BLaER1 treated with 17β-estradiol and CSF1 and Interleukin-3, amounts not matched to agents 10 nM and 100 nM (cell line): Measurements from ENCODE around the gene MIPOL1.
"Not testable (repeated sequence)": the region's sequence is repeated elsewhere in the genome, so short reads cannot be mapped to it uniquely, and the experiment has no call there.

Experiments
- H3K27ac ChIP-seq, 11 experiments: shearing (Covaris generic); formaldehyde crosslinking; 2 replicates each; pipeline ENCODE4 v1.8.1; 2022
- H3K27me3 ChIP-seq, 11 experiments: shearing (Covaris generic); formaldehyde crosslinking; 2 replicates each; pipeline ENCODE4 v1.8.1; 2022
- H3K36me3 ChIP-seq, 11 experiments: shearing (Covaris generic); formaldehyde crosslinking; 2 replicates each; pipeline ENCODE4 v1.8.1; 2022
- H3K4me1 ChIP-seq, 10 experiments: shearing (Covaris generic); formaldehyde crosslinking; 2 replicates each; pipeline ENCODE4 v1.8.1; 2022
- H3K4me2 ChIP-seq, 11 experiments: shearing (Covaris generic); formaldehyde crosslinking; 2 replicates each; pipeline ENCODE4 v1.8.1; 2022
- H3K4me3 ChIP-seq, 10 experiments: shearing (Covaris generic); formaldehyde crosslinking; 2 replicates each; pipeline ENCODE4 v1.8.1; 2022
- H3K9ac ChIP-seq, 11 experiments: shearing (Covaris generic); formaldehyde crosslinking; 2 replicates each; pipeline ENCODE4 v1.8.1; 2022
- H3K9me3 ChIP-seq, 11 experiments: shearing (Covaris generic); formaldehyde crosslinking; replicated peaks in 1 of 11; 2 replicates each; pipeline ENCODE4 v1.8.1; 2022
- H4K20me1 ChIP-seq, 11 experiments: shearing (Covaris generic); formaldehyde crosslinking; 2 replicates each; pipeline ENCODE4 v1.8.1; 2022
- Cebpa-rat ChIP-seq, 11 experiments: shearing (Covaris generic); IDR thresholded peaks; 2 replicates each; pipeline ENCODE4 v1.8.1; 2022

MIPOL1 gene

DNA sequence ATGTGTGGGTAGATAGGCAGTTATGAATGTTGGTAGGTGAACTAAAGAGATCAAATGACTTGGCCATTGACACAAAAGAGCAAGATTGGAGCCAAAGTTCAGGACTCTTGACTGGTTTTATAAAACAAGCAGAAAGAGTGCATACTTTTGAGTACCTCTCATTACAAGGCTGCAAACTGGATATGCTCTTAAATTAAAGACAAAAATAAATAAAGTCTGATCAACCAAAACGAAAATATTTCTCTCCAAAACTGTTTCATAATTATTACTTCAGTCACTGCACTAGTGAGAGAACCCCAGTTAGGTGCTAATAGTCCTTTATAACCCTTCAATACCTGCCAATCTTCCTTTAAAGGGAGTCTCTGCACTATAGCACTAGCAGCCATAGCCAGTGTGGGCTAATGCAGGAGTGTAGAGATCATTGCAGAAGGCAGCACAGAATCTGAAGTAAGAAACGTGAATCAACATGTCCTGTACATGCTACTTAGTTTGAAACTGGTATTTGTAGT, 250.2 kb downstream of the MIPOL1 start:
- Histone ChIP-seq H3K4me2 (0 out of 22 replicates have a peak overlapping the region, but pooled peaks of 1 of the 11 experiments have one; percentile 22), H3K4me3 (no peak overlapping the region), H3K9me3 (no peaks in the 10 kb centered on the region), H4K20me1 (no peaks in the 10 kb centered on the region), H3K27ac (no peak overlapping the region), H3K9ac (no peak overlapping the region), H3K4me1 (peaks cover 0 to 8% (median 0%) of the 10 kb centered on the region in 10 experiments; a peak in 5 of 20 replicates), H3K36me3 (no peaks in the 10 kb centered on the region), H3K27me3 (no peaks in the 10 kb centered on the region)
- no peak for TF ChIP-seq Cebpa-rat (IDR thresholded peaks at IDR 0.05)

GRCh38 chr14:37452323-37452722, 254.6 kb downstream of the MIPOL1 start:
- Histone ChIP-seq H3K9ac (no peak overlapping the region), H4K20me1 (no peaks in the 10 kb centered on the region), H3K4me1 (peaks cover 0 to 8% (median 0%) of the 10 kb centered on the region in 10 experiments; a peak in 5 of 20 replicates), H3K4me2 (no peak overlapping the region), H3K36me3 (no peaks in the 10 kb centered on the region), H3K27me3 (no peaks in the 10 kb centered on the region), H3K9me3 (no peaks in the 10 kb centered on the region), H3K4me3 (no peak overlapping the region), H3K27ac (no peak overlapping the region)
- TF ChIP-seq Cebpa-rat (IDR thresholded peaks at IDR 0.05) = no peak

DNA sequence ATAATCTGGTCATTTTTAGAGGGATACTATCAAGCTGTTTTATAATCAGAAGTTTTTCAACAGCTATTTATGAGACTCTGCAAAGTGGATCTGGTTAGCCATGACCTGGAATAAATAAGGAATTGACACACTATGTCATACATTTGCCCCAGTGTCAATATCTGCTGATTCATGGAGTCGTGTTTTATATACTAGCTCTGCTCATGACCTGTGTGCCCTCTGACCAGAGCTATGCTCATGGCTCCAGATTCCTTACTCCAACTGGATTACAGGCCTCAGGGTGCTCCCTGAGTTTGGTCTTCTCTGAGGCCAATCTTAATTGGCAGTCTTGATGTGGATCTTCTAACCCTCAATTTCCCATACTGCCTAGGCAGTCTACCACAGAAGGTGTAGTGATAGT, 256.2 kb downstream of the MIPOL1 start:
- no peaks in the 10 kb centered on the region for H4K20me1 ChIP-seq
- H3K36me3 ChIP-seq = no peaks in the 10 kb centered on the region
- no peak overlapping the region for H3K4me2 ChIP-seq
- H3K27me3 ChIP-seq = no peaks in the 10 kb centered on the region
- no peaks in the 10 kb centered on the region for H3K4me1 ChIP-seq
- no peak for TF ChIP-seq Cebpa-rat (IDR thresholded peaks at IDR 0.05)
- H3K4me3 ChIP-seq = no peak overlapping the region
- H3K27ac ChIP-seq = no peak overlapping the region
- no peaks in the 10 kb centered on the region for H3K9me3 ChIP-seq
- no peak overlapping the region for H3K9ac ChIP-seq

GRCh38 chr14:37457334-37457733, 259.6 kb downstream of the MIPOL1 start:
- H3K4me3 ChIP-seq = no peak overlapping the region
- no peaks in the 10 kb centered on the region for H3K27me3 ChIP-seq
- TF ChIP-seq Cebpa-rat (IDR thresholded peaks at IDR 0.05) = no peak
- no peaks in the 10 kb centered on the region for H3K36me3 ChIP-seq
- H3K9me3 ChIP-seq = peaks cover 14 to 19% (median 17%) of the 10 kb centered on the region in 11 experiments; a peak in 15 of 22 replicates
- H3K27ac ChIP-seq = no peak overlapping the region
- no peak overlapping the region for H3K4me2 ChIP-seq
- H4K20me1 ChIP-seq = no peaks in the 10 kb centered on the region
- no peaks in the 10 kb centered on the region for H3K4me1 ChIP-seq
- no peak overlapping the region for H3K9ac ChIP-seq

DNA sequence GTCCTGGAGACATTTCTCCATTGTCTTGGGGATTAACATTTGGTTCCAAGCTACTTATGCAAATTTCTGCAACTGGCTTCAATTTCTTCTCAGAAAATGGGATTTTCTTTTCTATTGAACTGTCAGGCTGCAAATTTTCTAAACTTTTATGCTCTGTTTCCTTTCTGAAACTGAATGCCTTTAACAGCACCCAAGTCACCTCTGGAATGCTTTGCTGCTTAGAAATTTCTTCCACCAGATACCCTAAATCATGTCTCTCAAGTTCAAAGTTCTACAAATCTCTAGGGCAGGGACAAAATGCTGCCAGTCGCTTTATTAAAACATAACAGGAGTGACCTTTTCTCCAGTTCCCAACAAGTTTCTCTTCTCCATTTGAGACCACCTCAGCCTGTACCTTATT, 264.7 kb downstream of the MIPOL1 start:
- H4K20me1 ChIP-seq, H3K4me2 ChIP-seq: not testable (repeated sequence)
- H3K9me3 ChIP-seq = peaks cover 14 to 32% (median 17%) of the 10 kb centered on the region in 11 experiments; a peak in 15 of 22 replicates

GRCh38 chr14:37464192-37464858, 266.6 kb downstream of the MIPOL1 start:
- H3K4me3 ChIP-seq = no peak overlapping the region
- no peaks in the 10 kb centered on the region for H3K36me3 ChIP-seq
- no peaks in the 10 kb centered on the region for H4K20me1 ChIP-seq
- H3K9ac ChIP-seq = no peak overlapping the region
- no peaks in the 10 kb centered on the region for H3K27me3 ChIP-seq
- no peak overlapping the region for H3K4me2 ChIP-seq
- H3K27ac ChIP-seq = no peak overlapping the region
- peaks cover 14 to 32% (median 17%) of the 10 kb centered on the region in 11 experiments; a peak in 15 of 22 replicates for H3K9me3 ChIP-seq
- no peak for TF ChIP-seq Cebpa-rat (IDR thresholded peaks at IDR 0.05)
- no peaks in the 10 kb centered on the region for H3K4me1 ChIP-seq

More for the DNA sequence above, 264.7 kb downstream of the MIPOL1 start:
- H3K4me1 ChIP-seq, H3K27ac ChIP-seq, H3K27me3 ChIP-seq, H3K9ac ChIP-seq, H3K4me3 ChIP-seq, H3K36me3 ChIP-seq: not testable (repeated sequence)

DNA sequence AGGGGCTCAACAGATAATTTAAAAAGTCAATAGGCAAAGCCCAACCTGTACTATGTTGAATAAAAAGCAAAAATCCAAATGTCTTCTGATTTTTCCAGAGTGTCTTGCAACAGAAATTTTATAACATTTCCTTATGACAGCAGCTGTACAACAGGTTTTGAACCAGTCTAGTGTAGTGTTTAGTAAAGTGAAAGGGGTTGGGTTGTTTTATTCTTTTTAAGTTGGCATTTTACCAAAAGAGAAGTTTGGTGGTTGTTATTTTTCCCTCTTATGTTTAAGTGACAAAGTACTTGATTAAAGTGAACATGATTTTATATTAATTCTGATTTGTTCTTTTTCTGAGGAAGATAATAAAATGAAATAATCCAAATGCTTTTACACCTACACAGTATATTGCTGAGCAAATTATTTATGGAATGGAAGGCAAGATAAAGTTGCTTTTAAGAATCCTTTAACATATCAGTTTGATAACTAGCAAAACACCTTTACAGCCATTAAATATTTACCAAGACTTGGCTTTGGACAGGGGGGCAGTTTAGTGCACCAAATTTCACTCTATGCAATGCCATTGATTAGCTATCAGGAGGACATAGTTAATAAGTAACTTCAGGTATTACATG, 268.4 kb downstream of the MIPOL1 start:
- Histone ChIP-seq H3K27ac (no peak overlapping the region), H3K4me2 (no peak overlapping the region), H3K9ac (no peak overlapping the region), H4K20me1 (no peaks in the 10 kb centered on the region), H3K9me3 (peaks cover 7 to 25% (median 12%) of the 10 kb centered on the region in 11 experiments; a peak in 15 of 22 replicates), H3K4me3 (no peak overlapping the region), H3K4me1 (no peaks in the 10 kb centered on the region), H3K36me3 (no peaks in the 10 kb centered on the region), H3K27me3 (no peaks in the 10 kb centered on the region)
- TF ChIP-seq Cebpa-rat (IDR thresholded peaks at IDR 0.05) = no peak

- Histone ChIP-seq H3K27me3 (no peaks in the 10 kb centered on the region), H4K20me1 (no peaks in the 10 kb centered on the region), H3K27ac (no peak overlapping the region), H3K4me1 (no peaks in the 10 kb centered on the region), H3K9me3 (peaks cover 2 to 20% (median 7%) of the 10 kb centered on the region in 11 experiments; a peak in 12 of 22 replicates), H3K9ac (no peak overlapping the region), H3K4me2 (no peak overlapping the region), H3K4me3 (no peak overlapping the region), H3K36me3 (no peaks in the 10 kb centered on the region)
- TF ChIP-seq Cebpa-rat (IDR thresholded peaks at IDR 0.05) = no peak
Observed at GRCh38 chr14:37466623-37467088, 268.9 kb downstream of the MIPOL1 start.

DNA sequence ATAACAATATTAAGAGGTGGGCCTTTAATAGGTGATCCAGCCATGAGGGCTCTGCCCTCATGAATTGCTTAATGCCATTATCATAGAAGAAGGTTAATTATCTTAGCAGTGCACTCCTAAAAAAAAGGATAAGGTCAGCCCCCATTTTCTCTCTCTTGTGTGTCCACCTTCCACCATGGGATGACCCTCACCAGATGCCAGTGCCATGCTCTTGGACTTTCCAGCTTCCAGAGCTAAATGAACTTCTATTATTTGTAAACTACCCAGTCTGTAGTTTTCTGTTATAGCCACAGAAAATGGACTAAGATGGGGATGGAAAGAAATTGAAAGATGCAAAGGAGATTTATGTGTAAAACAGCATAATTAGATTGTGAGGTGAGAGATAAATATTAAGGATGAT, 271.9 kb downstream of the MIPOL1 start:
- Histone ChIP-seq H3K9ac (no peak overlapping the region), H3K27me3 (no peaks in the 10 kb centered on the region), H4K20me1 (no peaks in the 10 kb centered on the region), H3K4me1 (no peaks in the 10 kb centered on the region), H3K4me2 (no peak overlapping the region), H3K4me3 (no peak overlapping the region), H3K27ac (no peak overlapping the region), H3K9me3 (no peaks in the 10 kb centered on the region), H3K36me3 (no peaks in the 10 kb centered on the region)
- no peak for TF ChIP-seq Cebpa-rat (IDR thresholded peaks at IDR 0.05)
